Stomach (tissue), 4 donors: ENCODE data around the gene RIPOR3.

Experiments
- POLR2A ChIP-seq, 4 donors: fragments of 450-650 bp; IDR thresholded peaks; one replicate each; pipeline ENCODE4 v1.6.1; 2016; ENCODE audit warnings: antibody characterized with exemption in 4 of 4, control low read depth in 2 of 4, mild to moderate bottlenecking in 1 of 4, moderate library complexity in 1 of 4
- TF ChIP-seq, protein P1 (sequence below), 7 experiments: fragments of 450-650 bp in 4 of 7; fragments of 200-600 bp in 3 of 7; sonication (generic) in 3 of 7; IDR thresholded peaks; one replicate each; pipeline ENCODE4 v1.5.1; 2016 to 2019; ENCODE audit warnings: antibody characterized with exemption in 7 of 7, control low read depth in 2 of 7, mild to moderate bottlenecking in 1 of 7

DNA sequence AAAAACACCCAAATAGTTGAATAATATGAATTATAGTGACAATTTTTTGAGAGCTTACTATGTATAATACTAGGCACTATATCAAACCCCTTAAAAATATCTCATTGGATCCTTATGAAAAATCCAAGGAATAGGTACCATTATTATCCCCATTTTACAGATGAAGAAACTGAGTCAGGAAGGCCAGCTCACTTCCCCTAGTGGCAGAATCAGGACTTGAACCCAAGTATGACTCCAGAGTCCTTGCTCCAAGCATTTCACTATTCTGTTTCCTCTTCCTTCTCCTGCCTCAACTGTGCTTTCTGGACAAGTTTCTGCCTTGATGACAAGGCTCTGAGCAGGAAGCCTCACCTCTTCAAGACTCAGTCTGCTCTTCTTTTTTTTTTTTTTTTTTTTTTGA, 29.2 kb upstream of the RIPOR3 start:
- TF ChIP-seq, protein P1, sequence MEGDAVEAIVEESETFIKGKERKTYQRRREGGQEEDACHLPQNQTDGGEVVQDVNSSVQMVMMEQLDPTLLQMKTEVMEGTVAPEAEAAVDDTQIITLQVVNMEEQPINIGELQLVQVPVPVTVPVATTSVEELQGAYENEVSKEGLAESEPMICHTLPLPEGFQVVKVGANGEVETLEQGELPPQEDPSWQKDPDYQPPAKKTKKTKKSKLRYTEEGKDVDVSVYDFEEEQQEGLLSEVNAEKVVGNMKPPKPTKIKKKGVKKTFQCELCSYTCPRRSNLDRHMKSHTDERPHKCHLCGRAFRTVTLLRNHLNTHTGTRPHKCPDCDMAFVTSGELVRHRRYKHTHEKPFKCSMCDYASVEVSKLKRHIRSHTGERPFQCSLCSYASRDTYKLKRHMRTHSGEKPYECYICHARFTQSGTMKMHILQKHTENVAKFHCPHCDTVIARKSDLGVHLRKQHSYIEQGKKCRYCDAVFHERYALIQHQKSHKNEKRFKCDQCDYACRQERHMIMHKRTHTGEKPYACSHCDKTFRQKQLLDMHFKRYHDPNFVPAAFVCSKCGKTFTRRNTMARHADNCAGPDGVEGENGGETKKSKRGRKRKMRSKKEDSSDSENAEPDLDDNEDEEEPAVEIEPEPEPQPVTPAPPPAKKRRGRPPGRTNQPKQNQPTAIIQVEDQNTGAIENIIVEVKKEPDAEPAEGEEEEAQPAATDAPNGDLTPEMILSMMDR (IDR thresholded peaks at IDR 0.05), result no peak
- no peak for TF ChIP-seq POLR2A (IDR thresholded peaks at IDR 0.05)
